Neural cell (in vitro differentiated cells): Measurements from ENCODE around the gene APOC3.

Experiments used
- CTCF ChIP-seq: fragments of 450-650 bp; IDR thresholded peaks from 2 replicates; pipeline ENCODE4 v1.5.1; 2014; ENCODE audit warnings: antibody characterized with exemption, mild to moderate bottlenecking, moderate library complexity; ENCODE audit not compliant: poor library complexity, severe bottlenecking
- EP300 ChIP-seq: fragments of 450-650 bp; conservative IDR thresholded peaks from 2 replicates; pipeline ENCODE4 v1.6.1; 2014; ENCODE audit warnings: antibody characterized with exemption, mild to moderate bottlenecking, moderate library complexity; ENCODE audit not compliant: poor library complexity, severe bottlenecking
- EZH2 ChIP-seq: fragments of 200-600, 300-800 bp; shearing (Covaris generic), sonication (generic); IDR thresholded peaks from 2 replicates; pipeline ENCODE4 v1.6.1; 2014; ENCODE audit warnings: antibody characterized with exemption, low read length, borderline replicate concordance, mild to moderate bottlenecking; ENCODE audit not compliant: insufficient read depth, poor library complexity, severe bottlenecking
- POLR2AphosphoS5 ChIP-seq: IDR thresholded peaks from 2 replicates; pipeline ENCODE4 v1.6.1; 2012
- RAD21 ChIP-seq: fragments of 450-650 bp; conservative IDR thresholded peaks from 2 replicates; pipeline ENCODE4 v1.6.1; 2014; ENCODE audit warnings: antibody characterized with exemption, mild to moderate bottlenecking, moderate library complexity
- REST ChIP-seq: IDR thresholded peaks from 2 replicates; pipeline ENCODE4 v1.6.1; 2012; ENCODE audit warnings: borderline replicate concordance
- TAF1 ChIP-seq: IDR thresholded peaks from 2 replicates; pipeline ENCODE4 v1.6.1; 2012; ENCODE audit warnings: low read depth

GRCh38 chr11:116840746-116841296 lies 11.1 kb downstream of the APOC3 start:
- TF ChIP-seq POLR2AphosphoS5 (no peak), CTCF (no peak), EZH2 (no peak), TAF1 (no peak), REST (no peak), RAD21 (no peak), EP300 (no peak)
